HepG2 (cell line): ENCODE measurements around the gene RINL. TPM values are rescaled to one million over a fixed set of nuclear protein-coding genes. Genes with fewer than 3 reads are reported as not detected.

Experiments used
- BHLHE40 ChIP-seq: IDR thresholded peaks from 2 replicates; pipeline ENCODE4 v1.6.1; 2011; ENCODE audit warnings: low read length, improper control_type of control experiment
- CCDC6 ChIP-seq: sonication (generic); formaldehyde crosslinking; IDR thresholded peaks from 2 replicates; pipeline ENCODE4 v1.8.1; 2022; ENCODE audit warnings: mild to moderate bottlenecking, missing genetic modification reagents, moderate library complexity
- CHD4 ChIP-seq: fragments of 200-600 bp; sonication (generic); IDR thresholded peaks from 2 replicates; pipeline ENCODE4 v1.7.0; 2017; ENCODE audit warnings: mild to moderate bottlenecking, low read length, borderline replicate concordance
- ESRRA ChIP-seq: sonication (generic); formaldehyde crosslinking; IDR thresholded peaks from 2 replicates; pipeline ENCODE4 v1.5.1; 2020; ENCODE audit warnings: mild to moderate bottlenecking, low read depth, missing genetic modification reagents
- ETV5 ChIP-seq: IDR thresholded peaks from 2 replicates; pipeline ENCODE4 v1.6.1; 2018; ENCODE audit warnings: missing biosample characterization, missing genetic modification reagents, inconsistent platforms, borderline replicate concordance
- HIC2 ChIP-seq: sonication (generic); formaldehyde crosslinking; IDR thresholded peaks from 2 replicates; pipeline ENCODE4 v1.9.0; 2022; ENCODE audit warnings: low read depth, missing genetic modification reagents
- MXI1 ChIP-seq: IDR thresholded peaks from 3 replicates; pipeline ENCODE4 v1.6.1; 2012; ENCODE audit warnings: low read depth, low read length, inconsistent platforms, borderline replicate concordance
- MYC ChIP-seq: sonication (generic); formaldehyde crosslinking; IDR thresholded peaks from 2 replicates; pipeline ENCODE4 v1.9.0; 2021; ENCODE audit warnings: missing genetic modification reagents, borderline replicate concordance
- NBN ChIP-seq: fragments of 450-650 bp; conservative IDR thresholded peaks from 2 replicates; pipeline ENCODE4 v1.6.1; 2017
- NCOR1 ChIP-seq: fragments of 200-600 bp; sonication (generic); IDR thresholded peaks from 2 replicates; pipeline ENCODE4 v1.7.0; 2017; ENCODE audit warnings: antibody characterized with exemption, low read length, borderline replicate concordance
- NR2F1 ChIP-seq, 2 experiments: fragments of 450-650 bp in 1 of 2; formaldehyde crosslinking in 1 of 2; IDR thresholded peaks; 2 replicates each; pipeline versions ENCODE4 v1.5.0 to v1.6.1; 2016 to 2020; ENCODE audit warnings: mild to moderate bottlenecking in 1 of 2, missing compliant biosample characterization in 1 of 2, missing genetic modification reagents in 1 of 2, moderate library complexity in 1 of 2
- PAF1 ChIP-seq: IDR thresholded peaks from 2 replicates; pipeline ENCODE4 v1.6.1; 2016; ENCODE audit warnings: missing genetic modification reagents, missing compliant biosample characterization
- REPIN1 ChIP-seq: sonication (generic); formaldehyde crosslinking; IDR thresholded peaks from 2 replicates; pipeline ENCODE4 v1.8.0; 2022; ENCODE audit warnings: missing genetic modification reagents, low read depth, mild to moderate bottlenecking, borderline replicate concordance
- SIX1 ChIP-seq: sonication (generic); formaldehyde crosslinking; IDR thresholded peaks from 2 replicates; pipeline ENCODE4 v1.4.0; 2020; ENCODE audit warnings: missing genetic modification reagents, borderline replicate concordance
- TFAP4 ChIP-seq: sonication (generic); IDR thresholded peaks from 2 replicates; pipeline ENCODE4 v1.6.1; 2016; ENCODE audit warnings: low read depth, borderline replicate concordance
- YEATS4 ChIP-seq: sonication (generic); formaldehyde crosslinking; IDR thresholded peaks from 2 replicates; pipeline ENCODE4 v1.4.0; 2020; ENCODE audit warnings: missing genetic modification reagents, borderline replicate concordance
- YY1 ChIP-seq: IDR thresholded peaks from 2 replicates; pipeline ENCODE4 v1.6.1; 2011; ENCODE audit warnings: low read length, low read depth, moderate library complexity, mild to moderate bottlenecking; ENCODE audit not compliant: insufficient read depth, insufficient replicate concordance
- ZFX ChIP-seq: sonication (generic); formaldehyde crosslinking; IDR thresholded peaks from 2 replicates; pipeline ENCODE4 v1.4.0; 2020; ENCODE audit warnings: mild to moderate bottlenecking, low read depth, missing genetic modification reagents, moderate library complexity
- ZNF543 ChIP-seq: sonication (generic); formaldehyde crosslinking; IDR thresholded peaks from 2 replicates; pipeline ENCODE4 v1.4.0; 2020; ENCODE audit warnings: mild to moderate bottlenecking, missing genetic modification reagents
- ZNF580 ChIP-seq: IDR thresholded peaks from 2 replicates; pipeline ENCODE4 v1.6.1; 2016; ENCODE audit warnings: low read depth, borderline replicate concordance
- ZNF792 ChIP-seq: IDR thresholded peaks from 2 replicates; pipeline ENCODE4 v1.6.1; 2016
- ZSCAN22 ChIP-seq: sonication (generic); formaldehyde crosslinking; IDR thresholded peaks from 2 replicates; pipeline ENCODE4 v1.4.0; 2020; ENCODE audit warnings: mild to moderate bottlenecking, missing genetic modification reagents
- polyA plus RNA-seq, 8 experiments: library from polyadenylated mRNA; depleted of rRNA in 3 of 8; stranded (reverse) in 7 of 8; unstranded in 1 of 8; fragments of >200 nt; fragmentation: Illumina TruSeq in 4 of 8; extraction: Trizol in 4 of 8; gene quantifications; 2 replicates each; pipeline versions ENCODE4 v1.2.1 to v1.2.3, GENCODE V29; 2011 to 2016; ENCODE audit warnings: low read depth in 4 of 8, missing spikeins in 1 of 8, mixed read lengths in 1 of 8; ENCODE audit not compliant: insufficient read depth in 1 of 8
- total RNA-seq, 5 experiments: library from RNA; depleted of rRNA; stranded (reverse); fragments of >200 nt; fragmentation: Illumina TruSeq; extraction: Trizol; gene quantifications; 2 replicates each; pipeline ENCODE4 v1.2.3, GENCODE V29; 2016; ENCODE audit warnings: low read depth in 1 of 5
- TF ChIP-seq, protein P1 (sequence below): sonication (generic); formaldehyde crosslinking; IDR thresholded peaks from 2 replicates; pipeline ENCODE4 v1.4.0; 2020; ENCODE audit warnings: mild to moderate bottlenecking, missing genetic modification reagents, borderline replicate concordance

Gene RINL
- total and polyA plus RNA-seq, 2 of the 13 experiments (the other 11 are each of a cell fraction or from before 2014, with no cell fraction given) = 11.4 to 18.0 TPM

- TF ChIP-seq ZFX (CRISPR knock-in tag) = no peak
- no peak for TF ChIP-seq HIC2 (CRISPR knock-in tag)
- TF ChIP-seq, protein P1, sequence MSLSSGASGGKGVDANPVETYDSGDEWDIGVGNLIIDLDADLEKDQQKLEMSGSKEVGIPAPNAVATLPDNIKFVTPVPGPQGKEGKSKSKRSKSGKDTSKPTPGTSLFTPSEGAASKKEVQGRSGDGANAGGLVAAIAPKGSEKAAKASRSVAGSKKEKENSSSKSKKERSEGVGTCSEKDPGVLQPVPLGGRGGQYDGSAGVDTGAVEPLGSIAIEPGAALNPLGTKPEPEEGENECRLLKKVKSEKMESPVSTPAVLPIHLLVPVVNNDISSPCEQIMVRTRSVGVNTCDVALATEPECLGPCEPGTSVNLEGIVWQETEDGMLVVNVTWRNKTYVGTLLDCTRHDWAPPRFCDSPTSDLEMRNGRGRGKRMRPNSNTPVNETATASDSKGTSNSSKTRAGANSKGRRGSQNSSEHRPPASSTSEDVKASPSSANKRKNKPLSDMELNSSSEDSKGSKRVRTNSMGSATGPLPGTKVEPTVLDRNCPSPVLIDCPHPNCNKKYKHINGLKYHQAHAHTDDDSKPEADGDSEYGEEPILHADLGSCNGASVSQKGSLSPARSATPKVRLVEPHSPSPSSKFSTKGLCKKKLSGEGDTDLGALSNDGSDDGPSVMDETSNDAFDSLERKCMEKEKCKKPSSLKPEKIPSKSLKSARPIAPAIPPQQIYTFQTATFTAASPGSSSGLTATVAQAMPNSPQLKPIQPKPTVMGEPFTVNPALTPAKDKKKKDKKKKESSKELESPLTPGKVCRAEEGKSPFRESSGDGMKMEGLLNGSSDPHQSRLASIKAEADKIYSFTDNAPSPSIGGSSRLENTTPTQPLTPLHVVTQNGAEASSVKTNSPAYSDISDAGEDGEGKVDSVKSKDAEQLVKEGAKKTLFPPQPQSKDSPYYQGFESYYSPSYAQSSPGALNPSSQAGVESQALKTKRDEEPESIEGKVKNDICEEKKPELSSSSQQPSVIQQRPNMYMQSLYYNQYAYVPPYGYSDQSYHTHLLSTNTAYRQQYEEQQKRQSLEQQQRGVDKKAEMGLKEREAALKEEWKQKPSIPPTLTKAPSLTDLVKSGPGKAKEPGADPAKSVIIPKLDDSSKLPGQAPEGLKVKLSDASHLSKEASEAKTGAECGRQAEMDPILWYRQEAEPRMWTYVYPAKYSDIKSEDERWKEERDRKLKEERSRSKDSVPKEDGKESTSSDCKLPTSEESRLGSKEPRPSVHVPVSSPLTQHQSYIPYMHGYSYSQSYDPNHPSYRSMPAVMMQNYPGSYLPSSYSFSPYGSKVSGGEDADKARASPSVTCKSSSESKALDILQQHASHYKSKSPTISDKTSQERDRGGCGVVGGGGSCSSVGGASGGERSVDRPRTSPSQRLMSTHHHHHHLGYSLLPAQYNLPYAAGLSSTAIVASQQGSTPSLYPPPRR (CRISPR knock-in tag) = no peak
- peak; percentile 23 for TF ChIP-seq YY1
- TF ChIP-seq TFAP4 = peak; percentile 73; the same call in 1 of the 2 replicates
- no peak for TF ChIP-seq NBN
- 0 out of 2 replicates have a peak, but pooled peaks have one; percentile 12 for TF ChIP-seq REPIN1 (CRISPR knock-in tag)
- no peak for TF ChIP-seq YEATS4 (CRISPR knock-in tag)
- TF ChIP-seq MXI1 = no peak
- 0 out of 2 replicates have a peak, but pooled peaks have one; percentile 13 for TF ChIP-seq ZNF580 (CRISPR knock-in tag)
- 0 out of 2 replicates have a peak, but pooled peaks have one; percentile 49 for TF ChIP-seq ZNF792 (CRISPR knock-in tag)
- no peak for TF ChIP-seq ZSCAN22 (CRISPR knock-in tag)
- TF ChIP-seq SIX1 = no peak
- TF ChIP-seq ESRRA (CRISPR knock-in tag) = peak; percentile 81; the same call in 1 of the 2 replicates
- peak; percentile 14; the same call in 1 of the 2 replicates for TF ChIP-seq MYC (CRISPR knock-in tag)
- TF ChIP-seq BHLHE40 = no peak
- TF ChIP-seq ZNF543 = no peak
- peak; percentile 73 for TF ChIP-seq ETV5 (CRISPR knock-in tag)
- no peak for TF ChIP-seq CCDC6 (CRISPR knock-in tag)
- TF ChIP-seq NR2F1 (CRISPR knock-in tag; IDR thresholded peaks at IDR 0.05) = peak in 1 of 2 experiments; percentile 42; a peak in 1 of 4 replicates
- no peak for TF ChIP-seq CHD4
- no peak for TF ChIP-seq NCOR1
- TF ChIP-seq PAF1 = no peak
Observed at GRCh38 chr19:38819231-38819920, 58.7 kb downstream of the RINL start (continued).
